Measurements from ENCODE around the gene HPS5.

DNA sequence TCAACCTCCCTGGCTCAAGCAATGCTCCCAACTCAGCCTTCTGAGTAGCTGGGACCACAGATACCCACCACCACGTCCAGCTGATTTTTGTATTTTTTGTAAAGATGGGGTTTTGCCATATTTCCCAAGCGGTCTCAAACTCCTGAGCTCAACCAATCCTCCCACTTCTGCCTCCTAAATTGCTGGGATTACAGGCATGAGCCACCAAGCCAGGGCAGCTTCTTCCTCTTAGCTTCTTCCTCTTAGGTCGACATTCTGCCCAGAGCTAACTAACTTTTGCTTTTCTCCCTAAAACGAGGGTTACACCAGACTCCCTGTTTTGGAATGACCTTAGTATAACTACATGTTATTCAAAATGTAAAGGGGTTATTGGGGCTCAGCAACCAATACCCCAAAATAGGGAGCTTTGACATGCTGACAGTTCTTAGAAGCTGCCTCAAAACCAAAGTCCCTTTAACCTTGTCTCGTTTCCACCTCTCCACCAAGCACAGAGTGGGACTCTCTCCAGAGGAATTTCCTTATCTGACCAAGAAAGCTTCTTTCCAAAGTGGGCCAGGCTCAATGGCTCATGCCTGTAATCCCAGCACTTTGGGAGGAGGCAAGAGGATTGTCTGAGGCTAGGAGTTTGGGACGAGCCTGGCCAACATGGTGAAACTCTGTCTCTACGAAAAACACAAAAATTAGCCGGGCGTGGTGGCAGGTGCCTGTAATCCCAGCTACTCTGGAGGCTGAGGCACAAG lies 7.0 kb downstream of the HPS5 start:
- TF ChIP-seq, protein P1, sequence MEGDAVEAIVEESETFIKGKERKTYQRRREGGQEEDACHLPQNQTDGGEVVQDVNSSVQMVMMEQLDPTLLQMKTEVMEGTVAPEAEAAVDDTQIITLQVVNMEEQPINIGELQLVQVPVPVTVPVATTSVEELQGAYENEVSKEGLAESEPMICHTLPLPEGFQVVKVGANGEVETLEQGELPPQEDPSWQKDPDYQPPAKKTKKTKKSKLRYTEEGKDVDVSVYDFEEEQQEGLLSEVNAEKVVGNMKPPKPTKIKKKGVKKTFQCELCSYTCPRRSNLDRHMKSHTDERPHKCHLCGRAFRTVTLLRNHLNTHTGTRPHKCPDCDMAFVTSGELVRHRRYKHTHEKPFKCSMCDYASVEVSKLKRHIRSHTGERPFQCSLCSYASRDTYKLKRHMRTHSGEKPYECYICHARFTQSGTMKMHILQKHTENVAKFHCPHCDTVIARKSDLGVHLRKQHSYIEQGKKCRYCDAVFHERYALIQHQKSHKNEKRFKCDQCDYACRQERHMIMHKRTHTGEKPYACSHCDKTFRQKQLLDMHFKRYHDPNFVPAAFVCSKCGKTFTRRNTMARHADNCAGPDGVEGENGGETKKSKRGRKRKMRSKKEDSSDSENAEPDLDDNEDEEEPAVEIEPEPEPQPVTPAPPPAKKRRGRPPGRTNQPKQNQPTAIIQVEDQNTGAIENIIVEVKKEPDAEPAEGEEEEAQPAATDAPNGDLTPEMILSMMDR (conservative IDR thresholded peaks at IDR 0.05; ENCODE audit: low read length): no peak
- no peak for TF ChIP-seq EZH2phosphoT487 (IDR thresholded peaks at IDR 0.05; ENCODE audit: borderline replicate concordance)
